GM06990 (cell line): ENCODE measurements around the gene MBL2.

ENCODE experiments used
- DNase-seq: peaks from one replicate; pipeline ENCODE4 v3.0.0-alpha.2; 2011; ENCODE audit not compliant: insufficient read length; ENCODE audit errors: extremely low read depth
- H3K27me3 ChIP-seq: replicated peaks from 2 replicates; pipeline ENCODE4 v1.6.0; 2011; ENCODE audit warnings: low read length; ENCODE audit not compliant: control insufficient read depth, insufficient read depth
- H3K36me3 ChIP-seq: 2 replicates; pipeline ENCODE4 v1.5.1; 2011; ENCODE audit warnings: low read length; ENCODE audit not compliant: control insufficient read depth, insufficient read depth
- H3K4me3 ChIP-seq: replicated peaks from 2 replicates; pipeline ENCODE4 v1.5.1; 2011; ENCODE audit warnings: low read depth, mild to moderate bottlenecking, control low read depth, low read length
- TF ChIP-seq, protein P1 (sequence below): IDR thresholded peaks from 2 replicates; pipeline ENCODE4 v1.5.1; 2011; ENCODE audit warnings: low read length, control low read depth, mild to moderate bottlenecking, inconsistent platforms; ENCODE audit not compliant: insufficient read depth, poor library complexity, severe bottlenecking

MBL2 gene

DNA sequence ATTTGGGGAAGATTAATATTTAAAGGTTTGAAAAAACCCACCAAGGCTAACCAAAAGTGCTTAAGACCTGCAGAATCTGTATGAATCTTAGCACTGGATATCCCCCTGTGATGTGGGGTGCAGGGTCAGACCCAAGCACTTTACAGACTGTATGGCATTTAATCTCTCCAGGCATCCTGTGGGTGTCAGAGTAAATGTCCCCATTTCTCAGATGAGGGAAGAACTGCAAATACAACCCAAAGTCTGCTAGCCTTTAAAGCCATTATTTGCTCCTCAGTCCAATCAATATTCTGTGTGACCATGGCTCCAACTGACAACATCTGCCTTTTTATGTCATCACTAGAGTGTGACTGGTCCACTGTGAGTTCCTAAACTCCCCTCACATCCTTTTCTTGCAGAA is 10.0 kb upstream of the MBL2 start:
- no peak for DNase-seq
- H3K4me3 ChIP-seq: no peak overlapping the region
- no peaks in the 10 kb centered on the region for H3K36me3 ChIP-seq
- TF ChIP-seq, protein P1, sequence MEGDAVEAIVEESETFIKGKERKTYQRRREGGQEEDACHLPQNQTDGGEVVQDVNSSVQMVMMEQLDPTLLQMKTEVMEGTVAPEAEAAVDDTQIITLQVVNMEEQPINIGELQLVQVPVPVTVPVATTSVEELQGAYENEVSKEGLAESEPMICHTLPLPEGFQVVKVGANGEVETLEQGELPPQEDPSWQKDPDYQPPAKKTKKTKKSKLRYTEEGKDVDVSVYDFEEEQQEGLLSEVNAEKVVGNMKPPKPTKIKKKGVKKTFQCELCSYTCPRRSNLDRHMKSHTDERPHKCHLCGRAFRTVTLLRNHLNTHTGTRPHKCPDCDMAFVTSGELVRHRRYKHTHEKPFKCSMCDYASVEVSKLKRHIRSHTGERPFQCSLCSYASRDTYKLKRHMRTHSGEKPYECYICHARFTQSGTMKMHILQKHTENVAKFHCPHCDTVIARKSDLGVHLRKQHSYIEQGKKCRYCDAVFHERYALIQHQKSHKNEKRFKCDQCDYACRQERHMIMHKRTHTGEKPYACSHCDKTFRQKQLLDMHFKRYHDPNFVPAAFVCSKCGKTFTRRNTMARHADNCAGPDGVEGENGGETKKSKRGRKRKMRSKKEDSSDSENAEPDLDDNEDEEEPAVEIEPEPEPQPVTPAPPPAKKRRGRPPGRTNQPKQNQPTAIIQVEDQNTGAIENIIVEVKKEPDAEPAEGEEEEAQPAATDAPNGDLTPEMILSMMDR: no peak
- H3K27me3 ChIP-seq: no peaks in the 10 kb centered on the region; the same call in 1 of the 2 replicates

DNA sequence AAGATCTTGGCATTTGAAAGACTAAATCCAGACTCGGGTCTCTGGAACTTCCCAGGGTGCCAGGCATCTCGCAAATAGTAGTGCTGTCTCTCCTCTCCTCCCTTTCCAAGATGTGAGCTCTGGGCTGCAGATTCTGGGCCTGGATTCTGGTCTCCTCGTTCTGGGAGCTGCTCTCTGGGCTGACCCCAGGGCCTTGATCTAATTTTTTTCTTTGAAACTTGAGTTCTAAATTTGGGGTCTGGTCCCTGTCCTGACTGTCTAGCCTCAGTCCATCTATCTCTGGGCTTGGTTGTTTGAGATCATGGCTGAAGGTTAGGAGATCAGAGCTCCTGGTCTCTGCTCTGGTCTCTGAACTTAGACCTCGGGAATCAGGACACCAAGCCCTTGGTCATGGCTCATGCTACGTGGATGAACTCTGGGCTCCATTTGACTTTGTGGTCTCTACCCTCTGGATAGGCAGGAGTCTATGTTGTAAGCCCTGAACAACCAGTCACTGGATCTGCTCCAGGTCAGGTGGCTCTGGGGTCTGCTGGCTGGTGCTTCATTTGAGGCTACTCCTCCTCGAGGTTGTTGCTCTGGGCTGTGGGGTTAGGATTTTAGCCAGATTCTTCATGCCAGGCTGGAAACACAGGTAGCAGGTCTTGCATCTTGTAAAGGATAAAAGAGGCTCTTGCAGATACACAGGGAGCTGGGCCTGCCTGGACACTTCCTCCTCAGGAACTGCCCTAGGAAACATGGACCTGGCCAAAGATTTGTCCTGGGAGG is 8.0 kb upstream of the MBL2 start:
- H3K36me3 ChIP-seq: no peaks in the 10 kb centered on the region
- TF ChIP-seq, protein P1: no peak
- H3K27me3 ChIP-seq: no peaks in the 10 kb centered on the region; the same call in 1 of the 2 replicates
- no peak overlapping the region for H3K4me3 ChIP-seq
- no peak for DNase-seq

- Histone ChIP-seq H3K27me3 (no peaks in the 10 kb centered on the region; the same call in 1 of the 2 replicates), H3K4me3 (no peak overlapping the region), H3K36me3 (no peaks in the 10 kb centered on the region)
- no peak for DNase-seq
- TF ChIP-seq, protein P1: peak; percentile 92
Measured at GRCh38 chr10:52779541-52780390, 7.2 kb upstream of the MBL2 start.

DNA sequence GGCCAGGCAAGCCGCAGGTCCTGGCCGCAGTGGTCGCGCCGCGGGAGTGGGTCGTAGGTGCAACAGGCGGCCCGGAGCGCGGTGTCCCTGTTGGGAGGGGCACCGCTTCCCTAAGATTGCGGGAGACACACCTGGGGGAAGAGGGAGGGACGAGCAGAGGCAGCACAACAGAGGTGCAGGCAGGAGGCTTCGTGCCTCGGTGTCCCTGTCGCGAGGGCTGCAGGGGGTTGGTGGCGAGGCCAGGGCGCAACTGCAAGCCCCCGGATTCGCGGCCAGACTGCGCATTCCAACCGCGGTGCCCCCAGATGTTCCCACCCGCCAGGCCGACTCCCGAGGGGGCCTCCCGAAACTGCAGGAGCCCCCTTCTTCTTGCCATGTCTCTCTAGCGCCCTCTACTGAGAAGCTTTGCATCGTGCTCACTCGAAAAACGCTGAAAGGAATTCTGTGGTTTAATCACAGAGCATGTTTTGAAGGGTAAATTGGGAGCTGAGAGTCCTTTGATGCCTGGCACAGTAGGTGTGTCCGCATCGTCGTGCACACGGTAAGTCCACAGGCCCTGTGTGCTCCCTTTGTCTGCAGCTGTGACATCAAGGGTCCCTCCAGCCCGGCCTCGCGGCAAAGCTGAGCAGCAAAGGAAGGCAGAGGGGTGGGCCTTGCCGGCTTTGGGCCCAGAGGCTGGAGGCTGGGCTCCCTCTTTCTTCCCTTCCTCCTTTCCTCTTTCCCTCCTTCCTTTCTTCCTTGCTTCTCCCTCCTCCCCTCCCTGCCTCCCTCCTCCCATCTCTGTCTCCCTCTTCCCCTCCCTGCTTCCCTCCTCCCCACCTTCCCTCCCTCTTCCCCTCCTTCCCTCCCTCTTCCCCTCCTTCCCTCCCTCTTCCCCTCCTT is 6.2 kb upstream of the MBL2 start:
- DNase-seq: no peak
- H3K27me3 ChIP-seq: no peaks in the 10 kb centered on the region; the same call in 1 of the 2 replicates
- no peak overlapping the region for H3K4me3 ChIP-seq
- TF ChIP-seq, protein P1: peak; percentile 27
- no peaks in the 10 kb centered on the region for H3K36me3 ChIP-seq

DNA sequence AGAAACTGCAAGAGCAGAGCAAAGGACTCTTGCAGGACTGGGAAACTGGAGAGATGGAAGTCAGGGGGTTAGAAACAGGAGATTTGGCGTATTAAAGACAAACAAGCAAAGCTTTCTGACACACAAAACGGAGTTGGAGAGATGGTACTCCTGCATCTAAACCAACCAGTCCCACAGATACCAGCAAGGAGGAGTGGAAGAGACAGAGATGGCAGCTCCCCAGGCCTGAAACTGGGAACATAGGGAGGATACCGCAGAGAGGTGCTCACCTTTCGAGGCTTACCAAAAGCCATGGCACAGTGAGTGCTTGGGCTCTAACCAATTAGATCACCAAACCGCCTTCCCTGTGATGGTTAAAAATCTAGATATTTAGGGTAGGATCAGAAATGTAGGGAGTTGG is 4.8 kb upstream of the MBL2 start:
- TF ChIP-seq, protein P1: no peak
- Histone ChIP-seq H3K27me3 (no peaks in the 10 kb centered on the region), H3K36me3 (no peaks in the 10 kb centered on the region), H3K4me3 (no peak overlapping the region)
- no peak for DNase-seq
